ENCODE results near the gene ZBTB20.

The ZBTB20 gene

DNA sequence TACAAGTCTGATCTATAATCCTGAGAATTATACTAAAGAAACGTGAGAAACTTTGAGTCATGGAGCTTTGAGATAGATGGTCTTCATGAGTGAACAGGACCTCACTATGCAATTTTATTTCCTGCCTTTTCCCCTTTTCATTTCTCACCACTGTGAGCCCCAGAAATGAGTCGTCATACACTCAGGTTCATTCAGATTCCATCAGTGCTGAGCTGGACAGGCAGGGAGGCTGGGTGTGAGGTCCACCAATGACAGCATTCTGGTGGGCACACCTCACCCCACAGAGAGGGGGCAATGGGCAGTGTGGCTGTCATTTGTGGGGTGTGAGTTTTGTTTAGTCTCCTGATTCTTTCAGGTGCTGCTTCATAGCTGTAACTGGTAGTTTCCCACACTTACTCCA, 836.4 kb downstream of the ZBTB20 start:
- H3K4me3 Mint-ChIP-seq, result no peak overlapping the region
- H3K9me3 Mint-ChIP-seq, result no peaks in the 10 kb centered on the region
- no peaks in the 10 kb centered on the region for H3K36me3 Mint-ChIP-seq (ENCODE audit: low read depth)
- DNase-seq (ENCODE audit: low spot score), result no peak
- H3K4me1 Mint-ChIP-seq (ENCODE audit: low read depth), result peaks cover 34% of the 10 kb centered on the region
- no peaks in the 10 kb centered on the region for H3K27me3 Mint-ChIP-seq (ENCODE audit: low read depth)
- no peak overlapping the region for H3K27ac Mint-ChIP-seq

GRCh38 chr3:114308830-114309229, 838.3 kb downstream of the ZBTB20 start:
- no peak for DNase-seq (ENCODE audit: low spot score)
- no peaks in the 10 kb centered on the region for H3K9me3 Mint-ChIP-seq
- peaks cover 27% of the 10 kb centered on the region for H3K4me1 Mint-ChIP-seq (ENCODE audit: low read depth)
- peak overlapping the region; percentile 2 for H3K4me3 Mint-ChIP-seq
- no peaks in the 10 kb centered on the region for H3K27me3 Mint-ChIP-seq (ENCODE audit: low read depth)
- H3K27ac Mint-ChIP-seq, result peak overlapping the region; percentile 76
- H3K36me3 Mint-ChIP-seq (ENCODE audit: low read depth), result no peaks in the 10 kb centered on the region

DNA sequence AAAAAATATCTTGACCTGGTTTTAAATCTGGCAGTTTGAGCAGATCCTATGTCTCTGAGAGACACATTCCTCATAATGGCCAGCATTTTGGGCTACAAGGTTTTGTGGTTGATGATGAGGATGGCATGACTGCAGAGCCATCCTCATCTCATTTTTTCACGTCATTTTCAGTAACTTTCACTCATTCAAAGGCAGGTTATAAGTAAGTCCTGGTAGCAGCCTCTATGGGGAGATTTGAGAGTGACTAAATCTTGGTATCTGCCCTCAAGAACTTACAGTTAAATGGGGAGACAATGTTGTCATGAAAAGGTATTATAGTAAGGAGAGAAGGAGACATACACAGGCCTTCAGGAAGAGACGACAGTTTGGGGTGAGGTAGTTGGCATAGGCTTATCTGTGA, 838.7 kb downstream of the ZBTB20 start:
- no peaks in the 10 kb centered on the region for H3K36me3 Mint-ChIP-seq (ENCODE audit: low read depth)
- peaks cover 22% of the 10 kb centered on the region for H3K4me1 Mint-ChIP-seq (ENCODE audit: low read depth)
- no peaks in the 10 kb centered on the region for H3K9me3 Mint-ChIP-seq
- no peaks in the 10 kb centered on the region for H3K27me3 Mint-ChIP-seq (ENCODE audit: low read depth)
- H3K27ac Mint-ChIP-seq, result peak overlapping the region; percentile 76
- no peak for DNase-seq (ENCODE audit: low spot score)
- H3K4me3 Mint-ChIP-seq, result peak overlapping the region; percentile 2

- no peak for DNase-seq (ENCODE audit: low spot score)
- Mint-ChIP-seq H3K36me3 (ENCODE audit: low read depth) (no peaks in the 10 kb centered on the region), H3K4me1 (ENCODE audit: low read depth) (peaks cover 21% of the 10 kb centered on the region), H3K4me3 (no peak overlapping the region), H3K27ac (peak overlapping the region; percentile 76), H3K9me3 (no peaks in the 10 kb centered on the region), H3K27me3 (ENCODE audit: low read depth) (no peaks in the 10 kb centered on the region)
Measured at GRCh38 chr3:114307832-114308231, 839.3 kb downstream of the ZBTB20 start.

DNA sequence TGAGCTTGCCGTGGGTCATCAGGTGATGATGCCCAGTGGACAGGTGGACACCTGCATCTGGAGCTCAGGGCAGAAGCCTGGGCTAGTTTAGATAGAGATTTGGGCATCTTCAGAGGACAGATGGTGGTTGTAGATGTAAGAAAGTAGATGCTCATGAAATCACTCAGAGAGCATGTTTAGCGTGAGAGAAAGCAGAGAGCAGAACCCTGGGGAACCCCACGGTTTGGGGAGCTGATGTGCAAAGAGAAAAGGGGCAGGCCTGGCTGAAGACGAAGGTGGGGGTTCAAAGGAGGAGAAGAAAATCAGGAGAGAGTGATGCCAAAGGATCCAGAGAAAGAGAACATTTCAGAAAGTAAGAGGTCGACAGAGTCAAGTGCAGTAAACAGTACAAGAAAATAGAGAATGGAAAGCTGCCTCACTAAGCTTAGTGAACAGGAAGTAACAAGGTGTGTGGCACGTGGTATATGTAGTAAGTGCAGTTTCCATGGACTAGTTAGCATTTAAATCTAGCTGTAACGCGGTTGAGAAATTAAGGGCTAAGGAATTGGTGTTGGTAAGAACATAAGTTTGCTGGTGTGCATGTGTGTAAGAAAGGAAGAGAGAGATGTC, 839.8 kb downstream of the ZBTB20 start:
- Mint-ChIP-seq H3K9me3 (no peaks in the 10 kb centered on the region), H3K4me3 (no peak overlapping the region), H3K36me3 (ENCODE audit: low read depth) (no peaks in the 10 kb centered on the region), H3K27me3 (ENCODE audit: low read depth) (no peaks in the 10 kb centered on the region), H3K4me1 (ENCODE audit: low read depth) (peaks cover 21% of the 10 kb centered on the region), H3K27ac (peak overlapping the region; percentile 56)
- no peak for DNase-seq (ENCODE audit: low spot score)

GRCh38 chr3:114299941-114300624, 847.0 kb downstream of the ZBTB20 start:
- Mint-ChIP-seq H3K27me3 (ENCODE audit: low read depth) (no peaks in the 10 kb centered on the region), H3K36me3 (ENCODE audit: low read depth) (no peaks in the 10 kb centered on the region), H3K9me3 (no peaks in the 10 kb centered on the region), H3K4me1 (ENCODE audit: low read depth) (peaks cover 3% of the 10 kb centered on the region), H3K4me3 (no peak overlapping the region), H3K27ac (no peak overlapping the region)
- DNase-seq (ENCODE audit: low spot score), result no peak

DNA sequence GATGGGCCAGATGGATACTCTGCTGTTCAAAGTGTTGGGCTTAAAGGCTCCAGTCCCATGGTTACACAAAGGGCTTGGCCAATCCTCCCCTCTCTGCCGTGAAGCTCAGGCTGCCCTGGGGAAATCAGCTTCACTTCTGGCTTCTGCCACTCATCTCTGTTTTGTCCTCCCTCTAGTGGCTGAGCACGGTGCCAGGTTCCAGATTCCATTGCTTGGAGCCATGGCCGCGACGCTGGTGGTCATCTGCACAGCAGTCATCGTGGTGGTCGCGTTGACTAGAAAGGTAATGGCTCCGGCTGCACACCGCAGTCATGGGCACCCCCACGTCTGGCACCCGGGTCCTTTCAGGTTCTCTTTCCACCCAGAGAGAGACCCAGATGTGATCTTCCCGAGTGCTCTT, 847.7 kb downstream of the ZBTB20 start:
- Mint-ChIP-seq H3K4me3 (no peak overlapping the region), H3K9me3 (no peaks in the 10 kb centered on the region), H3K36me3 (ENCODE audit: low read depth) (no peaks in the 10 kb centered on the region), H3K4me1 (ENCODE audit: low read depth) (peaks cover 3% of the 10 kb centered on the region), H3K27ac (no peak overlapping the region), H3K27me3 (ENCODE audit: low read depth) (no peaks in the 10 kb centered on the region)
- DNase-seq (ENCODE audit: low spot score), result no peak

- DNase-seq (ENCODE audit: low spot score), result no peak
- peaks cover 9% of the 10 kb centered on the region for H3K4me1 Mint-ChIP-seq (ENCODE audit: low read depth)
- no peak overlapping the region for H3K4me3 Mint-ChIP-seq
- no peaks in the 10 kb centered on the region for H3K36me3 Mint-ChIP-seq (ENCODE audit: low read depth)
- H3K27ac Mint-ChIP-seq, result no peak overlapping the region
- no peaks in the 10 kb centered on the region for H3K9me3 Mint-ChIP-seq
- no peaks in the 10 kb centered on the region for H3K27me3 Mint-ChIP-seq (ENCODE audit: low read depth)
Measured at GRCh38 chr3:114295946-114296345, 851.1 kb downstream of the ZBTB20 start.

GRCh38 chr3:114294940-114295480, 852.1 kb downstream of the ZBTB20 start:
- DNase-seq (ENCODE audit: low spot score), result no peak
- Mint-ChIP-seq H3K27me3 (ENCODE audit: low read depth) (no peaks in the 10 kb centered on the region), H3K9me3 (no peaks in the 10 kb centered on the region), H3K36me3 (ENCODE audit: low read depth) (no peaks in the 10 kb centered on the region), H3K4me3 (peak overlapping the region; percentile 4), H3K27ac (no peak overlapping the region), H3K4me1 (ENCODE audit: low read depth) (peaks cover 10% of the 10 kb centered on the region)

DNA sequence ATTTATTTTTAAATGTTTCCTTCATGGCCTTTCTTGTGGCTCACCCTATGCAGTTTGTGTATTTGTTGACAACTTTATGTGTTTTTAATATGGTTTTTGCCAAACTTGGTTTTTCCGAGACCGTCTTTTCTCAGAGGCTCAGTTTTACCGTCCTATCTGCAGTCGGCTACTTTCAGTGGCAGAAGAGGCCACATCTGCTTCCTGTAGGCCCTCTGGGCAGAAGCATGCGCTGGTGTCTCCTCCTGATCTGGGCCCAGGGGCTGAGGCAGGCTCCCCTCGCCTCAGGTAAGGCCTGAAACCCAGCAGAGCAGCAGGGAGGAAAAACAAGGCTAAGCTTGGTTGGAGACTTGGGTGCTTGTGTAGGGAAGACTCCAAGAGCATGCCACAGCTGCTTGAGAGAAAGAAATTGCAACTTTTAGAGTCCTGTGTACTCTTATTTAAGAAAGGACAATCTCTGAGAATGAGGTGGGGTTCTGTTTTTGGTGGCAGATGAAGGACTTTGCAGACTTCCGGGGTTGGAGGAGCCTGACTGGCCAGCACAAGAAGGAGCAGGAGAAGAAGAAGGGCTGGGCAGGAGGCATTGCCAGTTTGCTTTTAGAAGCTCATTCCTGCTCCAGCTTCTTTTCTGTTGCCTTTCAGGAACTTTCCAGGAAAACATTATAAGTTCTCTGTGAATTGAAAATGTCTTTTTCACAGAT, 853.1 kb downstream of the ZBTB20 start, which contains the start of gene TIGIT:
Gene TIGIT (plus strand): TSS at position 191 of the 698 bp plus-strand sequence. CDS start 34 bp downstream, at position 225.
- H3K4me1 Mint-ChIP-seq (ENCODE audit: low read depth), result peaks cover 7% of the 10 kb centered on the region
- H3K9me3 Mint-ChIP-seq, result no peaks in the 10 kb centered on the region
- H3K27me3 Mint-ChIP-seq (ENCODE audit: low read depth), result no peaks in the 10 kb centered on the region
- no peaks in the 10 kb centered on the region for H3K36me3 Mint-ChIP-seq (ENCODE audit: low read depth)
- DNase-seq (ENCODE audit: low spot score), result no peak
- no peak within 1 kb of the TSS for H3K27ac Mint-ChIP-seq
- peak within 1 kb of the TSS; percentile 4 for H3K4me3 Mint-ChIP-seq

- peak overlapping the region; percentile 83 for H3K27ac Mint-ChIP-seq
- no peaks in the 10 kb centered on the region for H3K27me3 Mint-ChIP-seq (ENCODE audit: low read depth)
- no peak overlapping the region for H3K4me3 Mint-ChIP-seq
Measured at GRCh38 chr3:114290911-114291901, 855.9 kb downstream of the ZBTB20 start.

GRCh38 chr3:114286266-114286665, 860.8 kb downstream of the ZBTB20 start:
- H3K9me3 Mint-ChIP-seq, result no peaks in the 10 kb centered on the region
- H3K27ac Mint-ChIP-seq, result peak overlapping the region; percentile 67
- peaks cover 7% of the 10 kb centered on the region for H3K4me1 Mint-ChIP-seq (ENCODE audit: low read depth)
- no peaks in the 10 kb centered on the region for H3K27me3 Mint-ChIP-seq (ENCODE audit: low read depth)
- no peak for DNase-seq (ENCODE audit: low spot score)
- H3K4me3 Mint-ChIP-seq, result no peak overlapping the region
- H3K36me3 Mint-ChIP-seq (ENCODE audit: low read depth), result no peaks in the 10 kb centered on the region

More at GRCh38 chr3:114290911-114291901, 855.9 kb downstream of the ZBTB20 start:
- H3K4me1 Mint-ChIP-seq (ENCODE audit: low read depth), result peaks cover 7% of the 10 kb centered on the region
- no peaks in the 10 kb centered on the region for H3K9me3 Mint-ChIP-seq
- no peaks in the 10 kb centered on the region for H3K36me3 Mint-ChIP-seq (ENCODE audit: low read depth)
- DNase-seq (ENCODE audit: low spot score), result peak; percentile 66

DNA sequence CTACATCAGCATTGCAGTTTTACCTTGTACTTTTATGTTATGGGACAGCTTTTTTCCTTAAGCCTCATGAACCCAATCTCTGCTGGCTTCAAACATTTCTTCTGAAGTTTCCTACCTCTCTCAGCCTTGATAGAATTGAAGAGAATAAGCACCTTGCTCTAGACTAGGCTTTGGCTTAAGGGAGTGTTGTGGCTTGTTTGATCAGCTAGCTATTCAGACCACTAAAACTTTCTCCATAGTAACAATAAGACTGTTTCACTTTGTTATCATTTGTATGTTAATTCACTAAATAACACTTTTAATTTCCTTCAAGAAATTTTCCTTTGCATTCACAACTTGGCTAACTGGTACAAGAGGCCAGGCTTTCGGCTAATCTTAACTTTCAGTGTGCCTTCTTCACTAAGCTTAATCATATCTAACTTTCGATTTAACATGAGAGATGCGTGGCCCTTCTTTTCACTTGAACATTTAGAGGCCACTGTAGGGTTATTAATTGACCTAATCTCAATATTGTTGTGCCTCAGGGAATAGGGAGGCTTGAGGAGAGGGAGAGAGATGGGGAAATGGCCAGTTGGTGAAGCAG, 861.3 kb downstream of the ZBTB20 start:
- Mint-ChIP-seq H3K4me1 (ENCODE audit: low read depth) (peaks cover 5% of the 10 kb centered on the region), H3K27me3 (ENCODE audit: low read depth) (no peaks in the 10 kb centered on the region), H3K36me3 (ENCODE audit: low read depth) (no peaks in the 10 kb centered on the region), H3K9me3 (no peaks in the 10 kb centered on the region), H3K4me3 (peak overlapping the region; percentile 25), H3K27ac (peak overlapping the region; percentile 67)
- DNase-seq (ENCODE audit: low spot score), result no peak

Data from T-helper 2 cell treated with Interferon-gamma antibody and Interleukin-4, amounts not matched to agents 5 μg/mL and 100 μg/mL, for 36 hours (primary cell).